ENCODE data around the gene PLCD3. TPM values are rescaled to one million over a fixed set of nuclear protein-coding genes. Genes with fewer than 3 reads are reported as not detected.

Gene PLCD3
- total and polyA plus RNA-seq, 2 of the 13 experiments (the other 11 are each of a cell fraction or from before 2014, with no cell fraction given), result 11.3 to 39.1 TPM

GRCh38 chr17:45123930-45124796 is 8.2 kb downstream of the PLCD3 start (continued):
- TF ChIP-seq, protein P1, sequence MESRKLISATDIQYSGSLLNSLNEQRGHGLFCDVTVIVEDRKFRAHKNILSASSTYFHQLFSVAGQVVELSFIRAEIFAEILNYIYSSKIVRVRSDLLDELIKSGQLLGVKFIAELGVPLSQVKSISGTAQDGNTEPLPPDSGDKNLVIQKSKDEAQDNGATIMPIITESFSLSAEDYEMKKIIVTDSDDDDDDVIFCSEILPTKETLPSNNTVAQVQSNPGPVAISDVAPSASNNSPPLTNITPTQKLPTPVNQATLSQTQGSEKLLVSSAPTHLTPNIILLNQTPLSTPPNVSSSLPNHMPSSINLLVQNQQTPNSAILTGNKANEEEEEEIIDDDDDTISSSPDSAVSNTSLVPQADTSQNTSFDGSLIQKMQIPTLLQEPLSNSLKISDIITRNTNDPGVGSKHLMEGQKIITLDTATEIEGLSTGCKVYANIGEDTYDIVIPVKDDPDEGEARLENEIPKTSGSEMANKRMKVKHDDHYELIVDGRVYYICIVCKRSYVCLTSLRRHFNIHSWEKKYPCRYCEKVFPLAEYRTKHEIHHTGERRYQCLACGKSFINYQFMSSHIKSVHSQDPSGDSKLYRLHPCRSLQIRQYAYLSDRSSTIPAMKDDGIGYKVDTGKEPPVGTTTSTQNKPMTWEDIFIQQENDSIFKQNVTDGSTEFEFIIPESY (CRISPR knock-in tag; IDR thresholded peaks at IDR 0.05), result 0 out of 2 replicates have a peak, but pooled peaks have one; percentile 2
- no peak for TF ChIP-seq MYNN (CRISPR knock-in tag; IDR thresholded peaks at IDR 0.05; ENCODE audit: low read depth)
- no peak for TF ChIP-seq ZNF12 (CRISPR knock-in tag; IDR thresholded peaks at IDR 0.05)
- TF ChIP-seq KIAA2018 (CRISPR knock-in tag; IDR thresholded peaks at IDR 0.05; ENCODE audit: borderline replicate concordance), result 0 out of 2 replicates have a peak, but pooled peaks have one; percentile 79
- TF ChIP-seq, protein P2, sequence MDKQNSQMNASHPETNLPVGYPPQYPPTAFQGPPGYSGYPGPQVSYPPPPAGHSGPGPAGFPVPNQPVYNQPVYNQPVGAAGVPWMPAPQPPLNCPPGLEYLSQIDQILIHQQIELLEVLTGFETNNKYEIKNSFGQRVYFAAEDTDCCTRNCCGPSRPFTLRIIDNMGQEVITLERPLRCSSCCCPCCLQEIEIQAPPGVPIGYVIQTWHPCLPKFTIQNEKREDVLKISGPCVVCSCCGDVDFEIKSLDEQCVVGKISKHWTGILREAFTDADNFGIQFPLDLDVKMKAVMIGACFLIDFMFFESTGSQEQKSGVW (CRISPR knock-in tag; IDR thresholded peaks at IDR 0.05; ENCODE audit: borderline replicate concordance), result no peak
- no peak for TF ChIP-seq ZNF761 (CRISPR knock-in tag; conservative IDR thresholded peaks at IDR 0.05)
- no peak for TF ChIP-seq ZNF333 (CRISPR knock-in tag; IDR thresholded peaks at IDR 0.05; ENCODE audit: borderline replicate concordance)
- TF ChIP-seq CREM (IDR thresholded peaks at IDR 0.05), result 0 out of 2 replicates have a peak, but pooled peaks have one; percentile 51
- no peak for TF ChIP-seq CREM (CRISPR knock-in tag; IDR thresholded peaks at IDR 0.05)
- 0 out of 2 replicates have a peak, but pooled peaks have one; percentile 49 for TF ChIP-seq ZNF616 (CRISPR knock-in tag; IDR thresholded peaks at IDR 0.05; ENCODE audit: low read depth)
- no peak for TF ChIP-seq SUZ12 (IDR thresholded peaks at IDR 0.05; ENCODE audit: low read depth, low read length)
- TF ChIP-seq FOSL1 (CRISPR knock-in tag; IDR thresholded peaks at IDR 0.05; ENCODE audit: borderline replicate concordance), result peak; percentile 95
- TF ChIP-seq ZNF30 (CRISPR knock-in tag; IDR thresholded peaks at IDR 0.05), result no peak
- TF ChIP-seq ZNF230 (CRISPR knock-in tag; IDR thresholded peaks at IDR 0.05), result 0 out of 2 replicates have a peak, but pooled peaks have one; percentile 54
- no peak for TF ChIP-seq RARG (CRISPR knock-in tag; IDR thresholded peaks at IDR 0.05; ENCODE audit: low read depth)
- no peak for TF ChIP-seq ZFP90 (CRISPR knock-in tag; IDR thresholded peaks at IDR 0.05; ENCODE audit: borderline replicate concordance)
- TF ChIP-seq SALL2 (CRISPR knock-in tag; IDR thresholded peaks at IDR 0.05), result no peak
- TF ChIP-seq ZBTB7B (CRISPR knock-in tag; IDR thresholded peaks at IDR 0.05), result peak; percentile 73; the same call in 1 of the 2 replicates
